GF-D8 (cell line): ENCODE data around the gene C1QTNF1.
"Not testable (repeated sequence)": the region's sequence is repeated elsewhere in the genome, so short reads cannot be mapped to it uniquely, and the experiment has no call there.

ENCODE experiments used
- DNase-seq: peaks from one replicate; lab custom pipeline; 2025; lab: John Stamatoyannopoulos, UW

The C1QTNF1 gene

GRCh38 chr17:79023180-79023705 lies 726 bp upstream of the C1QTNF1 start:
- DNase-seq: no peak

DNA sequence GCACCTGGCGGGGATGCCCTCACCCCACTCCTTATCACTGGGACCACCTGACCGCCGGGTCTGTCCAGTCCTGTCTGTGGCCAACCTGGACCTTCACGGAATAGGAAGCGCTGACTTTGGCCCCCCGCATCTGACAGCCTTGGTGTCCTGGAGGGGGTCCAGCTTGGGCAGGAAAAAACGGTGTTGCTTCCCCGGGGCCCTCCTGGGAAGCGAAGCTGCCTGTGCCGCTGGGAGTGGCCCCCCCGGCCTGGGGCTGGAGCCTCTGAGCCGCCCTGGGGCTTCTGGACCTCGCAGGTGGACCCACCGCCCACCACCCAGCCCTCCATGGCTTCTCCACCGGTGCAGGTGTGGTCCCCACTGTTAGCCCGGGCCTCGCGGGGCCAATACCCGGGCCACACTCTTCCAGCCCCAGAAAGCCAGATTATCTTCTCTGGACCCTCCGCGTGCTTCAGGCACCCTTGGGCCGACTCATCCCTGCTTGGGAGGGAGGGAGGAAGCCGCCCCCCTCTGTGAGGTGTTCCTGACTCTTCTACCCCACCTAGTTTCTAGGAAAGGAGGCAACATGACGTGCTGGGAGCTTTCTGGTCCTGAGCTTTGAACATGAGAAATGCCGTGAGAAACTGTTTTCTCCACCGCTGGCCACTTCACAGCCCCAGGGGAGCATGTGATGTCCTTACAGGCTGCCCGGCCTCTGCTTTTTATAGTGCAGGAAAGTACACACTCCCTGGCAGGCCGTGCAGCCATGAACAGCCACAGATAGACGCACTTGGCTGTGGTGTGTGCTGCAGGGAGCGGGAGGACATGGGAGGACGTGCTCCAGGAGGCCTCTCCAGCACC lies 1.1 kb downstream of the C1QTNF1 start:
- no peak for DNase-seq

GRCh38 chr17:79026376-79027273 lies 2.7 kb downstream of the C1QTNF1 start:
- DNase-seq: no peak

GRCh38 chr17:79027274-79027924 lies 3.4 kb downstream of the C1QTNF1 start:
- DNase-seq: no peak

GRCh38 chr17:79027925-79028491 lies 4.0 kb downstream of the C1QTNF1 start:
- DNase-seq: no peak

GRCh38 chr17:79028496-79029326 lies 4.7 kb downstream of the C1QTNF1 start:
- DNase-seq: no peak

DNA sequence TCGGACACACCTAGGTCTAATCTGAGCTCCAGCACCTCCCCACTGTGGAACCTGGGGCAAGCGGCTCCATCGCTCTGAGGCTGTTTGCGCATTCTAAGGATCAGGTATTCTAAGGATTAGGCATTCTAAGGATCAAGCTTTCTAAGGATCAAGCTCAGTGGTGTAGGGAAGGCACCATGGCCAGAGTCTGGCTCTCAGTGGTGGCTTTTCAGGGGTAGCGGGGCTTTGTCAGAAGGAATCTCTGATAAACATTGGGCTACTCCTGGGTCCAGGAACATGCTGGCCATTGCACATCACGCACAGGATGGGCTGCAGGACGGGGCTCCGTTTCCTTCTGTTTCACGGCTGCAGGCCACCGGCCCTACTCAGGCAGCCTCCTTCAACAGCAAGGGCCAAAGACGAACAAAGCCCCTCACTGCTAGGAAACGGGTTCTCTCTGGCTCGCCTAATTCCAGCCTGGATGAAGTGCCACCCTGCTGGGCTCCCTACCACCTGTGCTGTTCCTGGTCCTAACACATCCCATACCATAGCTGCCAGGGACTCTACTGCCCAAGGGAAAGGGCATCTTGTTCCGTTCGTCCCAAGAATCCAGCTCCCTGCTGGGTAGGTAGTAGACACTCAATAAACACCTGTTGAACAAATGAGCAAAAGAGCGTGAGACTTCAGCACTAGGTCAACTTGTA lies 5.5 kb downstream of the C1QTNF1 start:
- DNase-seq: no peak

DNA sequence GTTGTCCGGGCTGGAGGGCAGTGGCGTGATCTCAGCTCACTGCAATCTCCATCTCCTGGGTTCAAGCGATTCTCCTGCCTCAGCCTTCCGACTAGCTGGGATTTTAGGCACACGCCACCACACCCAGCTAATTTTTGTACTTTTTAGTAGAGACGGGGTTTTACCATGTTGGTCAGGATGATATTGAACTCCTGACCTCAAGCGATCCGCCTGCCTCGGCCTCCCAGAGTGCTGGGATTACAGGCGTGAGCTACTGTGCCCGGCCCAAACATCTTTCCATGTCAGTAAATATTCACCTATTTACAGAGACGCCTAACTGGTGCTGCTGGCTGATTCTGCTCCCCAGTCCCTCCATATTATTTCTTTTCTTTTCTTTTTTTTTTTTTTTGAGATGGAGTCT lies 6.7 kb downstream of the C1QTNF1 start:
- DNase-seq: not testable (repeated sequence)

- DNase-seq: no peak
Observed at GRCh38 chr17:79031996-79032875, 8.3 kb downstream of the C1QTNF1 start.

- no peak for DNase-seq
Observed at GRCh38 chr17:79033046-79033616, 9.2 kb downstream of the C1QTNF1 start.

DNA sequence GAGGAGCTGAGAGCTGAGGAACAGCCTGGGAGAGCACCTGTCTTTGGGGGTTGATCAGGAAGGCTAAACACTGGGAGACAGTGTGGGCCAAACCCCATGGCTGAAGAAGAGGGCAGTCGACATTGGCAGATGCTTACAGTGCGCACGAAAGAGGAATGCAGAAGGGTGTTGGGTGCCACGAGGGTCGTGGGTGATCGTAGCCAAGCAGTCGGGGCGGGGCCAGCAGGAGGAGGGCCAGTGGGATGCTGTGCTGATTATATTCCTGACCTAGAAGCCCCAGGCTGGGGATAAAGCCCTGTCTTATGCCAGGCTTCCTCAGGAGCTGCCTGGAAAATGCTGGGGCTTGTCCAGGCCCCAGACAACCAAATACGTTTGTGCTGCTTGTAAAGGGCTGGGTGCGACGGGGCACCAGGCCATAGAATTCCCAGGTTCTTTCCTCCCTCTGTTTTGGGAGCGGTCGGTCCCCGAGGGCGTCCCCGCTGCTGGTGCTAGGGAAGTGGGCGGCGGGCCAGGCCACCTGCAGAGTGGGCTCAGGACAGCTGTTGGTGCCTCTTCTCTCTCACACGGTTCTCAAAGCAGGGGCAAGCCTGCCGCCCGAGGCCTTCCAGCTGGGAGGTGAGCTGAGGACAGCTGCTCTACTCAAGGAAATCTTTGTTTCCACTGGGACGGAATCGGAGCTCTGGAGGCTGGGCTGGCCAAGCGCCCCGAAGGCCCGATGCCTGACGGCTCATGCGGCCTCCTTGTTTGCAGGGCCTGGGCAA lies 10.0 kb downstream of the C1QTNF1 start:
- DNase-seq: no peak

DNA sequence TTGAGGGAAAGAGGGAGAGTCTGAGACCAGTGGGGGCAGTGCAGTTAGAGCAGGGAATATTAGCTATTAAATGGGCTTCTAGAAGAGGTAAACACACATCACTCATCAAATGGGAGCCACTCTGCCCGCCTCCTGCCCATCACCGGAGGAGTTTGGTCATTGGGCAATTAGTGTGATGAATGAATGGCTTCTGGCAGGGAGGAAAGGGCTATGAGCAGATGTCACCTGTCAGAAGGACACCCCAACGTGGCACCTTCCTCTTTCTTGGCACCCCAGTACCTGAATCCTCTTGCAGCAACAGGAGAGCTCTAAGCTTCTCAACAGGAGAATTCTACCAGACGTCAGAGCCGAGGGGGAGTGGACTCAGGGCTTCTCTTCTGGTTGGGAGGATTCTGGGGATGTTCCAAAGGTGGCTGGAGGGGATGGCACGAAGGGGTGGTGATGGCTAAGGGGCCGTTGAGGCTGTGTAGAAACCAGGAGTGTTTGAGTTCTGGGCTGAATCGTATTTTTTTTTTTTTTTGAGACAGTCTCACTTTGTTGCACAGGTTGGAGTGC lies 11.0 kb downstream of the C1QTNF1 start:
- no peak for DNase-seq

DNA sequence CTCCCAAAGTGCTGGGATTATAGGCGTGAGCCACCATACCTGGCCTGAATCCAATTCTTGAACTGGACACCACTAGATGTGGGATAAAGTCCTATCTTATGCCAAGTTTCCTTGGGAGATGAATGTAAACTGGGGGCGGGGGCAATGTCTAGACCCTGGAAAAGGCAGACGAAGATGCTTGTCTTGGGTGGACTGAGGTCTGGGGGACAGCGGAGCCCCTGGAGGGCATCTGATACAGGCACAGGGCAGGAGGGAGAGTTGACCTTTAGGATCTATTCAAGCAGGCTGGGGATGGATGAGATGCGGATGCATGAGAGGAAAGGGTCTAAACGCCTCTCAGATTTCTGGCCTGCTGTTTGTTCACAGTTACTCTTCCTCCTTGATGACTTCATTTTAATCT lies 11.7 kb downstream of the C1QTNF1 start:
- no peak for DNase-seq

DNA sequence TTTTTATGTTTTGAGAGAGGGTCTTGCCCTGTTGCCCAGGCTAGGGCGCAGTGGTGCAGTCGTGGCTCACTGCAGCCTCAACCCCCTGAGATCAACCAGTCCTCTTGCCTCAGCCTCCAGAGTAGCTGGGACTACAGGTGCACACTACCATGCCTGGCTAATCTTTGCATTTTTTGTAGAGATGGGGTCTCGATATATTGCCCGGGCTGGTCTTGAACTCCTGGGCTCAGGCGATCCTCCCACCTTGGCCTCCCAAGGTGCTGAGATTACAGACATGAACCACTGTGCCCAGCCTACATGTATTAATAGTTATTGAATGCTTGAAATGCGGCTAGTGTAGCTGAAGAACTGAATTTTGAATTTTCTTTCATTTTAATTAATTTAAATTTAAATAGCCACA lies 12.2 kb downstream of the C1QTNF1 start:
- no peak for DNase-seq

GRCh38 chr17:79036596-79036995 lies 12.6 kb downstream of the C1QTNF1 start:
- DNase-seq: no peak

- DNase-seq: no peak
Observed at GRCh38 chr17:79038545-79039135, 14.7 kb downstream of the C1QTNF1 start.

GRCh38 chr17:79039171-79039570 lies 15.2 kb downstream of the C1QTNF1 start:
- DNase-seq: no peak

GRCh38 chr17:79039886-79040285 lies 15.9 kb downstream of the C1QTNF1 start:
- DNase-seq: no peak
